Testis (tissue), 3 donors: Measurements from ENCODE around the gene ANKH. TPM values are rescaled to one million over a fixed set of nuclear protein-coding genes. Genes with fewer than 3 reads are reported as not detected.

Experiments used
- DNase-seq: peaks from one replicate; pipeline ENCODE4 v3.0.0-alpha.2; 2019
- H3K27ac ChIP-seq, 2 donors: fragments of 200-600 bp; sonication (generic); one replicate each; pipeline ENCODE4 v1.5.1; 2019
- H3K27me3 ChIP-seq: fragments of 200-600 bp; sonication (generic); one replicate; pipeline ENCODE4 v1.5.1; 2019
- H3K36me3 ChIP-seq: fragments of 200-600 bp; sonication (generic); one replicate; pipeline ENCODE4 v1.5.1; 2017; ENCODE audit warnings: low read depth; ENCODE audit errors: missing control alignments
- H3K4me1 ChIP-seq: fragments of 200-600 bp; sonication (generic); one replicate; pipeline ENCODE4 v1.5.1; 2019
- H3K4me3 ChIP-seq, 2 donors: fragments of 200-600 bp; sonication (generic); one replicate each; pipeline ENCODE4 v1.5.1; 2017 to 2019
- H3K9me3 ChIP-seq: fragments of 200-600 bp; sonication (generic); one replicate; pipeline ENCODE4 v1.5.1; 2017
- CTCF ChIP-seq, 3 experiments: fragments of 450-650 bp in 2 of 3; fragments of 200-600 bp in 1 of 3; sonication (generic) in 1 of 3; IDR thresholded peaks; one replicate each; pipeline ENCODE4 v1.5.1; 2016 to 2019; ENCODE audit warnings: antibody characterized with exemption in 3 of 3, mild to moderate bottlenecking in 2 of 3, moderate library complexity in 1 of 3
- POLR2A ChIP-seq: fragments of 450-650 bp; IDR thresholded peaks from one replicate; pipeline ENCODE4 v1.6.1; 2017; ENCODE audit warnings: antibody characterized with exemption, mild to moderate bottlenecking, moderate library complexity
- WGBS, 2 donors: methylation state at CpG; one replicate each; pipeline ENCODE4 v1.1.5; 2018; 5-methylcytosine and 5-hydroxymethylcytosine counted together
- intact Hi-C: fragments of 100-400 bp; cut with DNase I; formaldehyde crosslinking; loops from one replicate; pipeline ENCODE4 v1.15.1; 2023; ENCODE audit warnings: low total_unique reads
- polyA plus RNA-seq: library from polyadenylated mRNA; stranded (reverse); fragments of 350-450 nt; fragmentation: Illumina TruSeq; extraction: RNeasy Lipid Tissue Mini Kit (QIAGEN cat#74804); gene quantifications from one replicate; pipeline ENCODE4 v1.2.3, GENCODE V29; 2014; ENCODE audit warnings: low read depth, low replicate concordance; ENCODE audit not compliant: insufficient read depth
- total RNA-seq, 2 donors: library from RNA; depleted of rRNA; stranded (reverse); fragments of >200 nt; gene quantifications; one replicate each; pipeline ENCODE4 v1.2.3, GENCODE V29; 2016

The ANKH gene
- total and polyA plus RNA-seq, 3 donors from 2014 or later: 14.3 to 16.2 (median 15.8) TPM

GRCh38 chr5:14710313-14710994 lies 161.1 kb downstream of the ANKH start:
- no peak for TF ChIP-seq CTCF (IDR thresholded peaks at IDR 0.05)
- no peak for TF ChIP-seq POLR2A
- H3K4me1 ChIP-seq: no peaks in the 10 kb centered on the region
- intact Hi-C loops: no loop called here
- no peak for DNase-seq
- no peaks in the 10 kb centered on the region for H3K9me3 ChIP-seq
- no peak overlapping the region for H3K27ac ChIP-seq
- no peaks in the 10 kb centered on the region for H3K36me3 ChIP-seq
- H3K4me3 ChIP-seq: no peak overlapping the region
- WGBS, 2 donors: 92 to 95% methylated on average over 28 of the region's 28 CpGs
- H3K27me3 ChIP-seq: no peaks in the 10 kb centered on the region

GRCh38 chr5:14708551-14708950 lies 163.0 kb downstream of the ANKH start:
- Histone ChIP-seq H3K9me3 (no peaks in the 10 kb centered on the region), H3K36me3 (no peaks in the 10 kb centered on the region), H3K27ac (no peak overlapping the region), H3K4me3 (no peak overlapping the region), H3K4me1 (no peaks in the 10 kb centered on the region), H3K27me3 (no peaks in the 10 kb centered on the region)
- intact Hi-C loops: no loop called here
- TF ChIP-seq CTCF (IDR thresholded peaks at IDR 0.05) (no peak), POLR2A (no peak)
- WGBS, 2 donors: 93 to 94% methylated on average over 5 of the region's 5 CpGs
- DNase-seq: no peak

GRCh38 chr5:14707811-14708390 lies 163.7 kb downstream of the ANKH start:
- Histone ChIP-seq H3K27ac (no peak overlapping the region), H3K27me3 (no peaks in the 10 kb centered on the region), H3K9me3 (no peaks in the 10 kb centered on the region), H3K4me3 (no peak overlapping the region), H3K36me3 (no peaks in the 10 kb centered on the region), H3K4me1 (no peaks in the 10 kb centered on the region)
- TF ChIP-seq POLR2A (no peak), CTCF (IDR thresholded peaks at IDR 0.05) (no peak)
- intact Hi-C loops: no loop called here
- 91 to 93% methylated on average over 9 of the region's 9 CpGs for WGBS, 2 donors
- no peak for DNase-seq

GRCh38 chr5:14706615-14707021 lies 165.0 kb downstream of the ANKH start:
- WGBS, 2 donors: 57 to 63% methylated on average over 6 of the region's 6 CpGs
- no peaks in the 10 kb centered on the region for H3K4me1 ChIP-seq
- no peaks in the 10 kb centered on the region for H3K9me3 ChIP-seq
- no peak for DNase-seq
- no peaks in the 10 kb centered on the region for H3K27me3 ChIP-seq
- H3K27ac ChIP-seq: no peak overlapping the region
- TF ChIP-seq CTCF (IDR thresholded peaks at IDR 0.05) (no peak), POLR2A (no peak)
- no peak overlapping the region for H3K4me3 ChIP-seq
- intact Hi-C loops: no loop called here
- H3K36me3 ChIP-seq: no peaks in the 10 kb centered on the region

- no peak for DNase-seq
- intact Hi-C loops: no loop called here
- Histone ChIP-seq H3K4me3 (no peak overlapping the region), H3K27me3 (no peaks in the 10 kb centered on the region), H3K36me3 (no peaks in the 10 kb centered on the region), H3K27ac (no peak overlapping the region), H3K4me1 (peaks cover 4% of the 10 kb centered on the region), H3K9me3 (no peaks in the 10 kb centered on the region)
- no peak for TF ChIP-seq CTCF (IDR thresholded peaks at IDR 0.05)
- no peak for TF ChIP-seq POLR2A
- WGBS, 2 donors: 90 to 98% methylated on average over 8 of the region's 8 CpGs
Measured at GRCh38 chr5:14705556-14705955, 166.0 kb downstream of the ANKH start.
